ENCODE measurements around the gene NAT8L. TPM values are rescaled to one million over a fixed set of nuclear protein-coding genes. Genes with fewer than 3 reads are reported as not detected.

Gene NAT8L
- total and polyA plus RNA-seq, 2 of the 13 experiments (the other 11 are each of a cell fraction or from before 2014, with no cell fraction given), result 2.2 to 3.3 TPM

DNA sequence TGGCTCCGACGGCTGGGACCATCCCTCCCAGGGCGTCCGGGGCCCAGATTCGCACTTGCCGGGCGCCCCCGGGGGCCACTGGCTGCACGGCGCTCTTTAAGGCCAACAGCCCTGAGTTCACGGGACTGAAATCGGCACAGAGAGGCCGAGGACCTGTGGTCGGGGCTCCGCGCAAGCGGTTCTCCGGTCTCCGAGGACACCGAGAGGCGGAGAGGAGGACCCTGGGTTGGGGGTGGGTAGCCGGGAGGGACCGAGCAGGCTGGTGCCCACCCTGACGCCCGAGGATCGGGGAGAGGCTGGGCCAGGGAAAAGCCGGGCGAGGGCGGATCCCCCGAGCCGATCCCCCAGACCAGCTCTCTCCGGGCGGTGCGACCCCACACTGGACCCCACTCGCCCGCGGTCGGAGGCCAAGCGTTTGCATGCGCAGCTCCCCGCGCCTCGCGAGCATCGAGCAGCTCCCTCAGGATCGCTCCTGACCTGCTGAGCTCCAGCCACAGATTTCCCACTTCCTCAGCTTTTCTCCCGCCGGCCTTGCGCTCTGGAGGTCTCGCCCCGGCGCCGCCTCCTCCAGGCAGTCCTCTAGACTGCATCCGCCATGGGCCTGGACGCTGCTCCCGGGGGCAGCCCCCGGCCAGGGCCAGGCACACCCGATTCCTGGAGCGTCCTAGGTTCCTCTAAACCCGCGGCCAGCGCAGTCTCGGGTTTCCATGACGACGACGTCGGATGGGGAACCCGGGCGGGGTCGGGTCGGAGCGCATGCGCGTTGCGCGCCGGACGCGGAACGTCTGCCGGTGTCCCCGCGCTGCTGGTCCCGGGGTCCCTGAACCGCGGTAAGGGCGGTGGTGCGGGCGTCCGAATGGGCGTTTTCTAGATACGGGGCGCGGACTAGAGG lies 17.6 kb upstream of the NAT8L start (continued):
- TF ChIP-seq IKZF4 (CRISPR knock-in tag; IDR thresholded peaks at IDR 0.05; ENCODE audit: borderline replicate concordance, low read depth, not compliant biosample characterization) (no peak), ESRRA (CRISPR knock-in tag; IDR thresholded peaks at IDR 0.05; ENCODE audit: low read depth) (0 out of 2 replicates have a peak, but pooled peaks have one; percentile 40), ZFP41 (CRISPR knock-in tag; IDR thresholded peaks at IDR 0.05; ENCODE audit: borderline replicate concordance) (no peak), ZNF296 (CRISPR knock-in tag; conservative IDR thresholded peaks at IDR 0.05) (no peak), KDM2A (CRISPR knock-in tag; IDR thresholded peaks at IDR 0.05; ENCODE audit: borderline replicate concordance, low read depth) (peak; percentile 45; the same call in 1 of the 2 replicates), ZMYM4 (CRISPR knock-in tag; IDR thresholded peaks at IDR 0.05) (no peak), SNAPC2 (CRISPR knock-in tag; IDR thresholded peaks at IDR 0.05) (no peak), LCORL (IDR thresholded peaks at IDR 0.05) (no peak), LCORL (CRISPR knock-in tag; IDR thresholded peaks at IDR 0.05) (0 out of 2 replicates have a peak, but pooled peaks have one; percentile 24), ZNF790 (CRISPR knock-in tag; IDR thresholded peaks at IDR 0.05; ENCODE audit: borderline replicate concordance) (no peak), NCOR1 (IDR thresholded peaks at IDR 0.05; ENCODE audit: borderline replicate concordance, low read length) (no peak), THAP7 (CRISPR knock-in tag; IDR thresholded peaks at IDR 0.05) (no peak), SALL1 (CRISPR knock-in tag; IDR thresholded peaks at IDR 0.05) (peak; percentile 8; the same call in 1 of the 2 replicates), ZNF350 (CRISPR knock-in tag; IDR thresholded peaks at IDR 0.05; ENCODE audit: borderline replicate concordance, low read depth) (peak; percentile 68), ZNF781 (CRISPR knock-in tag; IDR thresholded peaks at IDR 0.05; ENCODE audit: borderline replicate concordance, not compliant biosample characterization) (no peak), ZNF777 (CRISPR knock-in tag; IDR thresholded peaks at IDR 0.05) (peak; percentile 83)
- TF ChIP-seq, protein P1, sequence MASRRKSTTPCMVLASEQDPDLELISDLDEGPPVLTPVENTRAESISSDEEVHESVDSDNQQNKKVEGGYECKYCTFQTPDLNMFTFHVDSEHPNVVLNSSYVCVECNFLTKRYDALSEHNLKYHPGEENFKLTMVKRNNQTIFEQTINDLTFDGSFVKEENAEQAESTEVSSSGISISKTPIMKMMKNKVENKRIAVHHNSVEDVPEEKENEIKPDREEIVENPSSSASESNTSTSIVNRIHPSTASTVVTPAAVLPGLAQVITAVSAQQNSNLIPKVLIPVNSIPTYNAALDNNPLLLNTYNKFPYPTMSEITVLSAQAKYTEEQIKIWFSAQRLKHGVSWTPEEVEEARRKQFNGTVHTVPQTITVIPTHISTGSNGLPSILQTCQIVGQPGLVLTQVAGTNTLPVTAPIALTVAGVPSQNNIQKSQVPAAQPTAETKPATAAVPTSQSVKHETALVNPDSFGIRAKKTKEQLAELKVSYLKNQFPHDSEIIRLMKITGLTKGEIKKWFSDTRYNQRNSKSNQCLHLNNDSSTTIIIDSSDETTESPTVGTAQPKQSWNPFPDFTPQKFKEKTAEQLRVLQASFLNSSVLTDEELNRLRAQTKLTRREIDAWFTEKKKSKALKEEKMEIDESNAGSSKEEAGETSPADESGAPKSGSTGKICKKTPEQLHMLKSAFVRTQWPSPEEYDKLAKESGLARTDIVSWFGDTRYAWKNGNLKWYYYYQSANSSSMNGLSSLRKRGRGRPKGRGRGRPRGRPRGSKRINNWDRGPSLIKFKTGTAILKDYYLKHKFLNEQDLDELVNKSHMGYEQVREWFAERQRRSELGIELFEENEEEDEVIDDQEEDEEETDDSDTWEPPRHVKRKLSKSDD (CRISPR knock-in tag; IDR thresholded peaks at IDR 0.05; ENCODE audit: low read depth), result no peak
- TF ChIP-seq, protein P2, sequence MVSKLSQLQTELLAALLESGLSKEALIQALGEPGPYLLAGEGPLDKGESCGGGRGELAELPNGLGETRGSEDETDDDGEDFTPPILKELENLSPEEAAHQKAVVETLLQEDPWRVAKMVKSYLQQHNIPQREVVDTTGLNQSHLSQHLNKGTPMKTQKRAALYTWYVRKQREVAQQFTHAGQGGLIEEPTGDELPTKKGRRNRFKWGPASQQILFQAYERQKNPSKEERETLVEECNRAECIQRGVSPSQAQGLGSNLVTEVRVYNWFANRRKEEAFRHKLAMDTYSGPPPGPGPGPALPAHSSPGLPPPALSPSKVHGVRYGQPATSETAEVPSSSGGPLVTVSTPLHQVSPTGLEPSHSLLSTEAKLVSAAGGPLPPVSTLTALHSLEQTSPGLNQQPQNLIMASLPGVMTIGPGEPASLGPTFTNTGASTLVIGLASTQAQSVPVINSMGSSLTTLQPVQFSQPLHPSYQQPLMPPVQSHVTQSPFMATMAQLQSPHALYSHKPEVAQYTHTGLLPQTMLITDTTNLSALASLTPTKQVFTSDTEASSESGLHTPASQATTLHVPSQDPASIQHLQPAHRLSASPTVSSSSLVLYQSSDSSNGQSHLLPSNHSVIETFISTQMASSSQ (IDR thresholded peaks at IDR 0.05; ENCODE audit: low read depth), result no peak
- TF ChIP-seq, protein P2 (CRISPR knock-in tag; IDR thresholded peaks at IDR 0.05; ENCODE audit: borderline replicate concordance), result no peak
- TF ChIP-seq, protein P3, sequence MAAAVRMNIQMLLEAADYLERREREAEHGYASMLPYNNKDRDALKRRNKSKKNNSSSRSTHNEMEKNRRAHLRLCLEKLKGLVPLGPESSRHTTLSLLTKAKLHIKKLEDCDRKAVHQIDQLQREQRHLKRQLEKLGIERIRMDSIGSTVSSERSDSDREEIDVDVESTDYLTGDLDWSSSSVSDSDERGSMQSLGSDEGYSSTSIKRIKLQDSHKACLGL (CRISPR knock-in tag; IDR thresholded peaks at IDR 0.05), result peak; percentile 55; the same call in 1 of the 2 replicates
